HG03378 (cell line): Measurements from ENCODE around the gene RSKR.
"Not testable (repeated sequence)": the region's sequence is repeated elsewhere in the genome, so short reads cannot be mapped to it uniquely, and the experiment has no call there.

Source experiments
- ATAC-seq: cut with Tn5 transposase; IDR thresholded peaks from one replicate; pipeline ENCODE4 v1.9.1; 2021; ENCODE audit warnings: mild to moderate bottlenecking, moderate library complexity; ENCODE audit not compliant: unreplicated experiment

Gene RSKR

DNA sequence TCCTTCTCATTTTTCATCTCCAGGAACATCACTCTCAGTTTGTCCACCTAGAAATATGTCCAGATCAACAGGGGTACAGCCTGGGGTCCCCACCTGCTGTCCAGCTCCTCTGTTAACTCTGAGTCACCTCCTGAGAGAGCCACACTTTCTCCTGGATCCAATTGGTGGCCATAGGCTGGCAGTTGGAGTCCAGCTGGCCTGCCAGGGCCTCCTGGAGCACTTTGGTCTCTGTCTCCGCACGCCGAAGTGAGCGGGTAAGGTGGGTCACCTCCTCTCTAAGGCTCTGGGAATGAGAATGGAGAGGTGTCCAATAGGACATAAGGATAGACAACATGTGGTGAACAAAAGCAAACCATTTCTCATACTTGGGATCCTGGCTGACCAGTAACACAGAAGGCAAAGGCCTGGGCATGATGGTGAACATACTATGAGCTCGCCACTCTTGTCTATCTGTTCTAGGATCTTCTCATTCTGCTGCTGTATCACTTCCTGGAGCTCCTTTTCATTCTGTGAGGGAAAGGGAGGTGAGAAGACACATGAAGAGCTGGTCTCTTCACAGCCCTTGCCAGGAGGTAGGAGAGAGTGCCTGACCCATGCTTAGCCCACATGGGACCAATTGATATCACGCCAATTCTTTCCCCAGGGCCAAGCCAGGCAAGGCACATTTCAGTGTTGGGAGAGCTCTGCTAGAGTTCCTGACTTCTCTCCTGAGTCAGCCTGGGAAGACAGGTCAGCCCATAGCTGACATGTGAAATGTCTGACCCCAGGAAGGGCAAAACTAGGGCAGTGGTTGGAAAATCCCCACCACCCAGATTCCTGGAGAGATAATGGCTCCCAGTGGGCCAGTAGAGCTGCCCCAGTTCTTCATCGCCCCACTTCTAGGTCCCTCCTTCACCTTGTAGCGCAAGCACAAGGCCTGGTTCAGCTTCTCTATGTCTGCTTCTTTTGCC lies 35.5 kb downstream of the RSKR start:
- no peak for ATAC-seq

DNA sequence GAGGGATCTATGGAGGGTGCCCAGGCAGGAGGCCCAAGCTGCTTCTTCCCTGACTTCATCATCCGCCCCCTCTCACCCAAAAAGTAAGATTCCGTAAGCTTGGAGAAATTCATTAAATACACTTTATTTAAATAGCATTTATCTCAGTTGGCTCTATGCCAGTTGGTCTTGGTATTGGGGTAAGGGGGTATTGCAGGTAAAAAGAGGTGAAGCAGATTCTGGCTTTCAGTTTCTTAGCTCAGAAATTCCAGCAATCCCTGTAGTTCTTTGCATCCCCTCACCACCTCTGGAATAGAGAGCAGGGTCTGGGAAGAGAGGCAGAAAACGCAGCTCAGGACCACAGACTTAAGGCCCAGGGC lies 36.5 kb downstream of the RSKR start:
- ATAC-seq, result no peak

DNA sequence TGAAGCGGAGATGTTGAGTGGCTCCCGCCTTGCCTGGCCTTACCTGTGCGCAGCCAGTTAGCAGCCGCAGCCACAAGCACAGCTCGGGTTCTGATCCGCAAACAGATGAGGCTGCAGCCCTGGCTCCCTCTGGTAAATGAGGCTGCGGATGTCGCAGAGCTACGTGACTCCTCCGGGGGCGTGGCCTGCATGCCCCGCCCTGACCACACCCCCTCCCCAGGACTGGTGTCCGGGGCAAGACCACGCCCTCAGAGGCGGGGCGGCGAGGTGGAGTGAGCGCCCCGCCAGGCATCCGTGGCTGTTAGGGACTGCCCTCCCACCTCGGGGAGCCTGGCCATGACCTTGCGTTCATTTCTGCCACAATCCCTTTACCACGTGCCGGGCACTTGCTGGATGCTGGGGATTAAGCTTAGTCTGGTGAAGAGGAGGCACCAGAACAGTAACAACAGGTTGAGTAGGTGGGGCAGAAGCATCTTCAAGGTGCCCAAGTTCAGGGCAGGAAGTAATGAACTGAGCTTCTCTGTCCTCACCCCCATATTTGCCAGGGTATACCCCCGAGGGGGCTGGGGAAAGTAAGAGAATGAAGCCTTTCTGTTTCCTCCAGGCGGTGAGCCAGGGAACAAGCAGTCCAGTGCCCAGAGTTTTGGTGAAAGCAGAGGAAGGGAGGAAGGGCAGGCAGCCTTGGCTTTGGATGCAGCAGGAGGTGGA lies 37.1 kb downstream of the RSKR start, which contains the start of gene ALDOC:
Gene ALDOC (minus strand): TSS at position 138 of the 708 bp plus-strand sequence. CDS start 1,363 bp downstream, outside the sequence.
- peak; percentile 64 for ATAC-seq

DNA sequence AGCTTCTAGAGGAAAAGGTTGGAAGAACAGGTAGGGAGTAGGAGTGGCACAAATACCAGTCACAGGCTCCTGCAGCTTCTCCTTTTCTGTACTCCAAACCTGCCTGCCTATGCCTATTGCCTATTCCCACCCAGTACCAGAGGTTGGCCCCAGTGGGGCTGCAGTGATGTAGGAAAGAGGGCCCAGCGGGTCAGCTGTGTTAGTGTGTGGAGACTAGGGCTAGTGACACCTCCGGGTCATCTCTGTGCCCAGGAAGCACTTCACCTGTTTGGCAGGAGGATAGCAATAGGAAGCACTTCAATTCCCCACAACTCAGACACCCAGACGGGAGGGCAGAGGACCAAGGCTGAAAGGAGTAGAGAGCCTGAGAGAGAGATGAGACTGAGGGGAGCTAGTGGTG lies 38.0 kb downstream of the RSKR start:
- not testable (repeated sequence) for ATAC-seq

DNA sequence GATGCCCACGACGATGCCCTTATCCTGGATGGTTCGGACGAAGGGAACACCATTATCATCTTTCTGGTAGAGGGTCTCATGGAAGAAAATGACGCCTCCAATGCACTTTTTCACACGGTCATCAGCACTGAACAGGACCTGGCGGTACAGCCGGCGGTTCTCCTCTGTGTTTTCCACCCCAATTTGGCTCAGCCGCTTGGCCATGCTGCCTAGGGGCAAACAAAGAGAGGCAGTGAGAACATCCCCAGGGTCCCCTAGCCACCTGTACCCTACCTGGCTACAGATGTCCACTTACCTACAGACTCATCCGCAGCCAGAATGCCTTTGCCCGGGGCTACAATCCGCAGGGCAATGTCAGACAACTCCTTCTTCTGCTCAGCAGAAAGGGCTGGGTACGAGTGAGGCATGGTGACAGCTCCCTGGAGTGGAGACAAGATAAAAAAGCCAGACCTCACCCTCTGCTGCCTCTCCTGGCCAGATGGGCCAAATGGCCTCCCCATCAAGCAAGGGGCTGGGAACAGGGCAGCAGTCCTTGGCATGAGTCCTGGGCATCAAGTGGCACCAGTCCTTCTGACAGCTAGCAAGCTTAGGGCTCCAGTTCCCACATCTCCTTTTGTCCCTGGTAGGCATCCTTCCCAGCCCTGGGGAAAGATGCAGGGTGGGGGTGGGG lies 38.7 kb downstream of the RSKR start:
- no peak for ATAC-seq

DNA sequence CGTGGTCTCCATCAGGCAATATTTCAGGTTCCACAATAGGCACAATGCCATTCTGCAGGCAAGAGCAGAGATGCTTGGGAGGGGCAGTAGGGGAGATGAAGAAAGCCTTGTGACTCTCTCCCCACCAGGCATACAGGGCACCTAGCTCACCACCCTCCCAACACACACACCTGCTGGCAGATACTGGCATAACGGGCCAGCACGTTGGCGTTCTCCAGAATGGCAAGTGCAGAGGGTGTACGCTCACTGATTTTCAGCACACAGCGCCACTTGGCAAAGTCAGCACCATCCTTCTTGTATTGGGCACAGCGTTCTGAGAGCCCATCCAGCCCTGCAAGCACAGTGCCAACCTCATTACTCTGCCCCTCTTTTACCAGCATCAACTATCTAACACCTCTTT lies 39.5 kb downstream of the RSKR start:
- no peak for ATAC-seq

DNA sequence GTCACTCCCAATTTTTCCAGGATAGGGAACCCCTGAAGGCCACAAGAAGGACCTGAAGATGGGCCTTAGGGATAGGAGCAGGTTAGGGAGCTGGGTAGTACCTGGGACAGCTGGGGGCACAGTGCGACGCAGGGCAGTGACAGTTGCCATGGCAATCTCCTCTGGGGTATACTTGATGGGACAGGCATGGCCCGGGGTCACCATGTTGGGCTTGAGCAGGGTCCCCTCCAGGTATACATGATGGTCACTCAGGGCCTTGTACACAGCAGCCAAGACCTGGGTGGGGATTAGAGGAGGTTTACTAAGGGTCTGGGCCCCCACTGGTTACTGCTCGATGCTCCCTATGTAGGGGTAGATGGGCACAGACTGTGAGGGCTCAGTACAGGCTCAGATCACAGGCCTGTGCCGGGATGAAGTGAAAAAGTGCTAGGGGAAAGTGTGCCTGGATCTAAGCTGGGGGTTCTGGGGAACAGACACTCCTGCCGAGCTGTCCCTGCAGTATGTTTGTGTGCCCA lies 40.0 kb downstream of the RSKR start:
- no peak for ATAC-seq

DNA sequence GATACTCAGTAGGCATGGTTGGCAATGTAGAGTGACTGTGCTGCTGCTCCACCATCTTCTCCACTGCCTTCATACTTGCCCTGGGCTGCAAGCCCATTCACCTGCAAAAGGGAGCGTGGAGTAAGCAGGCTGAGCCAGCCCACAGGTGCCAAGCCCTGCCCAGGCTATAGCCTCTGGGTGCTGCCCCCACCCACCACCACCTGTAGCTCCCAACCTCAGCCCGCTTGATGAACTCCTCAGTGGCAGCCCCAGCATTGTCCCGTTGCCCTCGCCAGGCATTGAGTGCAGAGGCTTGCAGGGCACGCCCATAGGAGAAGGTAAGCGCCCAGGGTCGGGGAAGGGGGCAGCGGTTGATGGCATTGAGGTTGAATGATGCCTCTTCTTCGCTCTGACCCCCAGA lies 40.5 kb downstream of the RSKR start:
- no peak for ATAC-seq

DNA sequence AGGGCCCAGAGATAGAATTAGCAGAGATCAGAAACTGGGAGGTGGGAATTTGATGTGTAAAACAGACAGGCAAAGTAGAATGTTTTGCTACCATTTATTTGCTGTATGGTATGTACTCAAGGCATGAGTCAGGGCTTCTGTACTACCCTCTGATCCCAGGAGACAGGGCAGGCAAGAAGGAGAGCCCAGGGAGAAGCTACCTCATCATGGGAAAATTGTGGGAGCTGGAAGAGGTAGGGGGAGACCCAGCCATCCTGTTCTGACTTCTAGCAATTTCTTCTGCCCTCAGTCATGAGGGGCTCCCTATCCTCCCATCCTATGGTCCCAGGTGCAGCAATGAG lies 41.0 kb downstream of the RSKR start:
- no peak for ATAC-seq

DNA sequence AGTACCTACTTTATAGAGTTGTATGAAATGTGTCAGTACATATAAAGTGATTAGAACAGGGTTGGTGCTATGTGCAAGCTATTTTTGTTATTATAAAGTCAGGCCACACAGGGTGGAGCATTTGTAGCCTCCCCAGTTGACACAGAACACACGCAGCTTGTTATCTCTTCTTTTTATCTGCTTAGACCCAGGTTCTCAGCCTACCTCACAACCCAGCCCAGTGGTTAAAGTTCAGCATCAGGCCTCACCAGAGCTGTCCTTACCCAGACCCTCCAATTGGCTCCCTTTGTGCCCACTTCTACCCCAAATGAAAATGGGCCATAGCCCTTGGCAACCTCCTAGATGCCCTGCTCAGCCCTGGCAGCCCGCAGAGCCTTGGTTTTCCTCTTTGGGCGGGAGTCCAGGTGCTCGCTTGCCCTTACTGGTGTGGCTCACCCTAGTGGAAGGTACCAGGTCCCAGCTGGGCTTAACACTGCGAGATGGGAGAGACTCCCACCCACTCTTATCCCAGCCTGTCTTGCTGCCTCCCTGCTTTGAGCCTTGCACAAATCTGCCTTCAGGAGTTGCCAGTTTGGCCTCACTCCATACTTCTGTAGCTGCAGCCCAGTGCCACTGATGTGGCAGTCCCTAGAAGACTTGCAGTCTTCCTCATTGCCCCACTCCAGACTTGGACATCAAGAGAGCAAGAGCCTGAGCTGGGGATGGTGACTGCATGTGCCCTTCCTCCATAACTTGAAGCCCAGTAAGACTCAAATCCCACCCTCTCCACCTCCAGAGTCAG lies 41.5 kb downstream of the RSKR start:
- ATAC-seq, result no peak

DNA sequence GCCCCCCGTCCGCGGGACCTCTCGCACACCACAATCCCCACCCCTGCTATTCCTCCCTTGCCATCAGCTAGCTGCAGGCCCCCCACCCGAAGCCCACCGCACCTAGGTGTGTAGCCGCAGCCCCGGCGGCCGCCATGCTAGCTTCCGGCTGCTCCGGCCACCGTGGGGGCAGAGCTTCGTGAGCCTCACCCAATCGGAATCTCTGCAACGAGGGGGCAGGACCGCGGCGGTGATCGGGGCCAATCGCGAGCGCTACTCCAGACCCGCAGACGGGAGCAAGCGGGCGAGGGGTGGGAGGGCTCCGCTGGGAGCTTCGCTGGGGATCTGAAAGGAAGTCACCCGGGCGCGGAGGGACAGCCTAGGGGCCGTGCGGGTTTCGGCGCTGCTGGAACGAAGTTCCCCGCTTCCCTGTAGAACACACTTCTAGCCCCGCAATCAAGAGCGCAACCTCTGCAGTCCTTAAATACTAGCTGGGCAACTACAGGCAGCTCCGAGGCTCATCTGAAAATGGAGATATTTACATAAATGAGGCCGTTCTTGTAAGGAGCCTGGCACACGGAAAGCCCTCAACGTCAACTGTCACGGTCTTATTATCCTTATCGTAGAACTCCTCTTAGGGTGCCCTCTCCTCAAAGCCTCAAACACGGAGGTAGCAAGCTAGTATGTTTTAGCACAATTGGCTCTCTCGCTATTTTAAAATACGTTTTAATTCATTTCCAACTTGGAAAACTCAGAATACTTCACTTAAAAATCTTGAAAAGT lies 42.4 kb downstream of the RSKR start, which contains the start of gene PIGS:
Gene PIGS (minus strand): TSS at position 164 of the 762 bp plus-strand sequence. CDS start 28 bp downstream, at position 136.
- ATAC-seq, result peak; percentile 57

DNA sequence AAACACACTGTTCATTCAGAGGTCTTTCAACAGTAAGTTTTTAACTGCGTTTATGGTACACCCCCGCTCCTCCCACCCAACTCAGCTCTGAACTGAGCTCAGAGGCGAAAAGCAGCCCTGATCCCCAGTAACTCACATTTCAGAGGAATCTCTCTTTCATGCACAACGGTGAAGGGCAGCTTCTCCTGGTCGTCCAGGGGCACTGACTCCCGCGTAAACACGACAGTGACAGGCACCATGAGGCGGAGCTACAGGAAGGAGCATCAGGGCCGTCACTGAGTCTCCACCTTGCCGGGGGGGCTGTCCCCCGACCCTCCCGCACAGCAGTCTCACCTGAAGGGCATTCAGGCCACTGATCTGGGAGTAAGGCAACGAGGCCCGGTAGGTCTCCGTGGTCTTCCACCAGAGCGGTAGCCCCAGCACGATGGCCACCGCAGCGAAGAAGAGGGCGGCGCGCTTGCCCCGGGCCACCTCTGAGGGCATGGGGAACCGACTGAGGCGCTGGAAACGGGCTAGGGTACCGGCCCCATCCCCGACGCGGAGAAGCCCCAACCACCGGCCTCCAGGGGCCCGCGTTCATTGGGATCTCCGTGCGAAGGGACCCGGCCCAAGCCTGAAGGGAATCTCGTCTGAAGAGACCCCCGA lies 43.1 kb downstream of the RSKR start:
- peak; percentile 17 for ATAC-seq

DNA sequence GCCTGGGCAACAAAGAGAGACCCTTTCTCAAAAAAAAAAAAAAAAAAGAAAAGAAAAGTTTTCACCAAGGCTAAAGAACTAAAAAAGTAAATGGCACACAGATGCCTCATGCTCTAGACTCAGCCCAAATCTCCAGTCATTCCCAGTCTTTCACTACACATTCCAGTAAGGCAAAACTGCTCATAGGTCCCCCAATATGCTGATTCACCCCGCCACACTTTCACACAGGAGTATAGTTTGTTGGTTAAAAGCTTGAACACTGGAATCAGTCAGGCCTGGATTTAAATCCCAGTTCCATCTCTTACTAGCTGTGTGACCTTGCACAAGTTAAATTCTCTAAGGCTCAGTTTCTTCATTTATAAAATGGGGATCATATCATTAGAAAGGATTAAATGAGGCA lies 44.5 kb downstream of the RSKR start:
- no peak for ATAC-seq

DNA sequence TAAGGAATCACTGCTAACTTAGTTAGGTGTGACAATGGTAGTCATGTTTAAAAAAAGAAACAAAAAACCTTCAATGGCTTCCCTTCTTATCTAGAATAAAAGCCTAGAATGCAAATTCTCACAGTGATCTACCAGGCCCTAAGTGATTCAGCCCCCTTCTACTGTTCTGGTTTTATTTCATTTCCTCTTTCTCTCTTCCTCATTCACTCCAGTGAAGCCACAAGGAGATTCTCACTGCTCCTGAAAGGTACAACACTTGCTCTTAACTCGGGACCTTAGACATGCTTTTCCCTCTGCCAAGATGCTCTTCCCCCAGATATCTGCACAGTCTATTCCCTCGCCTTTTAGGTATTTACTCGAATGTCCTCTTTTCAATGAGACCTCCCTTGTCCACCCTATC lies 46.4 kb downstream of the RSKR start:
- ATAC-seq, result peak; percentile 45

DNA sequence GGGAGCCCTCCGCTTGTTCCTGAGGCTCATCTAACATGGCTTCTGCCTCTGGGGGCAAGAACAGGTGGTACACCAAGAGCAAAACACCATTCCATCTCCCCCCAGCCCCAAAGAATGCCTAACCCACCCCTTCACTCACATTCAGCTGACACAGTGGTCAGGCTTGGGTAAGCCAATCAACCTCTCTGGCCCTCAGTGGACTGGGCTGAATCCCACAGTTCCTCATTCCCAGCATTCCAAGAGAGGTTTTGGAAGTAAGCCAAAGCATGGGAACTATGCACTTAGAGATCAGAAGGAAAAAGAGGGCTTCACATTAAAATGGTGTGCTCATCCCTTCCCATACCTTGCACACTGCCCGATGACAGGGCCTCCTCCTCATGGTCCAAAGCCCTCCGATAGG lies 50.5 kb downstream of the RSKR start:
- no peak for ATAC-seq
